NT2/D1 (cell line): Measurements from ENCODE around the gene FPR1.

ENCODE experiments used
- SUZ12 ChIP-seq: IDR thresholded peaks from 2 replicates; pipeline ENCODE4 v1.6.1; 2011; ENCODE audit not compliant: insufficient read length, insufficient read depth; ENCODE audit errors: extremely low read depth
- YY1 ChIP-seq: IDR thresholded peaks from 2 replicates; pipeline ENCODE4 v1.6.1; 2011; ENCODE audit not compliant: insufficient read length, insufficient read depth
- ZNF274 ChIP-seq: IDR thresholded peaks from 2 replicates; pipeline ENCODE4 v1.6.1; 2011; ENCODE audit warnings: mild to moderate bottlenecking, low read depth, low read length

- TF ChIP-seq ZNF274 (no peak), SUZ12 (no peak), YY1 (no peak)
Measured at GRCh38 chr19:51696606-51697005, 55.1 kb downstream of the FPR1 start.
